T-helper 9 cell (primary cell): ENCODE results near the gene APOB.

Experiments
- DNase-seq: peaks from one replicate; pipeline ENCODE4 v3.0.0-alpha.2; 2020

Gene APOB

DNA sequence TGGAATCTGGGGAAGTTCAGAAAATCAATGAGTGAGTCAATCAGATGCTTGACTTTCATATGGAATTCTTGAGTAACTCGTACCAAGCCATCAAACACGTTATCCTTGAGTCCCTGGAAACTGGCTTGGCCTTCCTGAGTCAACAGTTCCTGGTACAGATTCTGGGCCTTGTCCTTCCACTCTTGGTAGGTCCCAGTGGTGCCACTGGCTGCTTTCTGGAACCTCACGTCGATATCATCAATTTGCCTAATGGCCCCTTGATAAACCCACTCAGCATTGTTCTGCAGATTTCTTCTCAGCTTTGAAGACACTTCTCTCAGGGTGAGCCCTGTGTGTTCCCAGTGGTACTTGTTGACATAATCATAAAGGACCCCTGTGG, 41.1 kb downstream of the APOB start:
- no peak for DNase-seq

DNA sequence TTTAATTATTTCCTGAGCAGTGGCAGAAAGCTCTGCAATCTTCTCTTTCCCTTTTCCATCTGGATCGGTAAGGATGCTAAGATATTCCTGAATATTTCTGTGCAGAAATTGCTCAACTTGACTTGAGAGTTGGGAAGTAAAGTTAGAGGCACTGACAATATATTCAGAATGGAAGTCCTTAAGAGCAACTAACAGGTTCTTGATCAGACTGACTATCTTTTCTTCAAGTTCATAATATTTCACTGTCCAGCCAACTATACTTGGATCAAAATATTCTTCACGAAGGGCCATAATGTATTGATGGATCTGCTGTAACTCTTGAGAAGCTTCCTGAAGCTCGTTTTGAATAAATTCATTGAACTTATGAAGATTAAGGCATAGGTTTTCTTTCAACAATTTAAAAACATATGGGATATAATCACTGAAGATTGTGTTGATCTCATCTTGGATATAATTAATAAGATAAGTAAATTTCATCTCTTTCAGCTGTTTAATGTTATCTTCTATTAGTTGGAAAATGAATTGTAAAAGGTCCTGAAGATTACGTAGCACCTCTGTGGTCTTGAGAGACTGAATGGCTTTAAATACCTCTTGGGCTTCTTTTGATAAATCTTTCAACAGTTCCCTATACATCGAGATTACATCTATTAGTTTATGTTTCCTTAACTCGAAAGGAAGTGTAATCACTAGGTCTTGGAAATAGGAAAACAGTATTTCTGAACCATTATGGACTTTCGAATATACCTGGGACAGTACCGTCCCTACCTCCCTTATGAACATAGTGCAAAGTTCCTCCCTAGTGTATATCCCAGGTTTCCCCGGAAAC, 41.7 kb downstream of the APOB start:
- no peak for DNase-seq

DNA sequence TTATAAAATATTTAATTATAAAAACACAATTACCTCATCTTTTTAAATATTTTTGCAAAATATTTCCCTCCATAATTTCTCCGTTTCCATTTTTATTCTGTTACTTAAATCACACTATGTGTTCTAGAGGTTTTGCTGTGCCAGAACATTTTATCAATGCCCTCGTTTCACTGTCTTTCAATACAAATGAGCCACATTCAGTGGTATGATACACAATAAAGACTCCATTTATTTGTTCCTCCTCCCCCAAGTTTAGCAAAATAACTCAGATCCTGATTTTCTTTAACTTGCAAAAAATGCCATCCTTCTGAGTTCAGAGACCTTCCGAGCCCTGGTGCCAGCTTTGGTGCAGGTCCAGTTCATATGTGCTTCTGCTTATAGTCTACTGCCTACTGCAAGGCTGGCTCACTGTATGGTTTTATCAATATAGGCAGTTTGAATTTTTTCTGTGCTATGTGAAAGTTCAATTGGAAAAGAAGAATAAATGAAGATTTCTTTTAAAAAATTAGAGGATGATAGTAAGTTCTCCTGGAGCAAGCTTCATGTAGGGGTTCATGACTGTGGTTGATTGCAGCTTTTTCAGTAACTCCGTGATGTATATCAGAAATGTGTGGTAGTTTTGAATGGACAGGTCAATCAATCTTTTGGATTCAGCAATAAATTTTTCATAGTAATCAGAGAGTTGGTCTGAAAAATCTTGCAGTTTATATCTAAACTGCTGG, 42.5 kb downstream of the APOB start:
- DNase-seq: no peak

DNA sequence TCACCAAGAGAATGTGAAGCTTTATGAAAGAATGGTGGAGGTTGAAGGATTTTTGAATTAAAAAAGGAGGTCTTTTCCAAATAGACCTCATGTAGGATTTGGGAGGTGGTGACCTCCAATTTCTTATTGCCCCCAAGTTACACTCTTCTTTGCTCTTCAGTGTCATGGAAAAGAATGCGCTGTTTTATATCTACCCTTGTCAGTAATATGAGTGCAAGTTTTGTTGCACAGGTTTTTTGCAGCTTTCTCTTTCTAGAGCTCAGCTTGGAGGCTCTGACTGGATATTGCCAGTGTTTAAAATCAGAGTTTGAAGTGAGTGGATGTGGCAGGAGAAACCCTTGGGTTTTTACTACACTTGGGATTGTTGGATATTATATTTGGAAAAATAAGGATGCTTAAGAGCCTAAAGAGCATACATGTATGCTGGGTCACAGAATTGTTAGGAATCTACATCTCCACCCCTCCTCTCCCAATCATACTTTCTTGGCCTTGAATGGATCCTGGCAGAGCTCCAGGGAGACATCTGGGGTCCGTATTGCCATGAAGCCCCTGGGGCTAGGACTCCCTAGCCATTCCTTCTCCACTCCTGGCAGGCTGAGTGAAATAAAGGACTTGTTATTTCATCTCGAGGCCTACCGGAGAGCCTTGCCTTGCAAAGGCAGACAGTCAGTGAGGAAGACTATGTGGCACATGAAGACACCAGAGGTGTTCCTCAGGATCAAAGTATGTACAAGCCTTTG, 43.8 kb downstream of the APOB start:
- DNase-seq: no peak

DNA sequence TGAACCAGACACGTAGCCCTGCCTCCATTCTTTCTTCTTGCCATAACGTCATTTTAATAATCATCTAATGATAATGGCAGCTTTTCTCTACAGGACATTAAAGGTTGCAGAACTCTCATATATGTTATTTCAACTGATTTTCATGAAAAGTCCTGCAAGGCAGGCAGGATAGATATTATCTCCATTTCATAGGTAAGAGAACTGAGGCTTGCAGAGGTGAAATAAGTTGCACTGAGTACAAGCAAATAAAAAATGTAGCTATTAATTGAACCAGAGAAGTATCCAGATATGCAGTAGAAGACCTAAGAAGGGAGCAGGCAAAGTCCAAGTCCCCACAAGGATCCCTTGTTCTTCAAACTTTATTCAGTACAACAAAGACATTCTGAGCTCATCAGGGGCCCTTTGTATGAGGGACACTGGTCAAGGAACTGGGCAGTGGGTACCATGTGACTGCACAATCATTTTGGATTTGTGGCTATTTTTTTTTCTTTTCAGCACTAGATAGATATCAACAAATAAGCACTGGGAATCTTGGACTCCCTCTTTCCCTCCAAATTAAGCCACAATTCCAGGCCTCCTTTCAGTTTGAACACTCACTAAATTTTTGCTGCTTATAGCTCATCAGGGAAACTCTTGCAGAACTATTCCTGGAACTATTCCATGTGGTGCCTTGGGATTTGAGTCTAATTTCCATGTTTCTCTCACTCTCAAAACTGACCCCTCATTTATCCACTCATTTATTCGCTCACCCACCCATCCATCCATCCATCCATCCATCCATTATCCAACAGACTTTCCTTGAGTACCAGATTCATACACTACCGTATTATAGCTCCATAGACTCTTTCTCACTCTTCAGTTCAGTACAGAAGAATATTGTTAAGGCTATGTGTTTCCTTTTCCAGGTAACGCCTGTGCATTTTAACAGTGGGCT, 44.6 kb downstream of the APOB start:
- DNase-seq: no peak

DNA sequence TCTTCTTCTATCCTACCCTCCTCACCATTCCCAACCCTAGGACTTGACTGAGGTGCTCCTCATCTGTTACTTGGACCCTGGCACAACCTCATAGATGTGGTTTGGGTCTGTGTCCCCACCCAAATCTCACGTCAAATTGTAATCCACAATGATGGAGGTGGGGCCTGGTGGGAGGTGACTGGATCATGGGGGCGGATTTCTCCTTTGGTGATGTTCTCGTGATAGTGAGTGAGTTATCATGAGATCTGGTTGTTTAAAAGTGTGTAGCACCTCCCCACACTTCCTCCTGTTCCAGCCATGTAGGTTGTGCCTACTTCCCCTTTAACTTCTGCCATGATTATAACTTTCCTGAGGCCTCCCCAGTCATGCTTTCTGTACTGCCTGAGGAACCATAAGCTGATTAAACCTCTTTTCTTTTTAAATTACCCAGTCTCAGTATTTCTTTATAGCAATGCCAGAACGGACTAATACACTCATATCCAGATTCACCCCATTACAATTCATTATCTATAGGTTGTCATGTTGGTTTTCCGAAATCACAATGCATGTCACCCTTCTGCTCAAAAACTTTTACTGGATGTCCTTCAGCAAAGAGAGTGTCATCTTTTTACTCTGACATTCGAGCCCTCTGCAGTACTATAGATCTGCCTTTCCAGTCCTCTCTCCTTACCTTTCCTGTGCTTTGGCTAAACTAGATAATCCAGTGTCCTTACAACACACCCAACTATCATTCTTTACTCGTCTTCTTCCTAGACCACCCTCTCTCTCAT, 45.7 kb downstream of the APOB start:
- DNase-seq: no peak

DNA sequence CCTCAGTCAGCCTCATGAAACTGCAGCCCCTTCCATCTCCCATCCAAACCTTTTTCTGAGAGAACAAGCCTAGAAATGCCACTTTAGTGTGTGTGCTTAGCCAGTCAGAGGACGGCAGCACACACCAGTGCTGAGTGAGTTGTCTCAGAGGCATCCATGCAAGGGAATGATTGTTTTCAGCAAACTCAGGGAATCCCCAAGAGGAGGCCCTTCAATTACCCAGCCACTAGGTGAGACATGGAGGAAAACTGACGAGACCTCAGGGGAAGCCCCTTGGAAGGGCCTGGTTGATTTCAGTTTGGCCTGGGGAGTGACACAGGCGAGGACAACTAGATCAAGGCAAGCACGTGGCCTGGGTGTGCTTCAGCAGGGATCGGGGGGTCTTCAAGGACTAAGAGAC, 49.7 kb downstream of the APOB start:
- no peak for DNase-seq

DNA sequence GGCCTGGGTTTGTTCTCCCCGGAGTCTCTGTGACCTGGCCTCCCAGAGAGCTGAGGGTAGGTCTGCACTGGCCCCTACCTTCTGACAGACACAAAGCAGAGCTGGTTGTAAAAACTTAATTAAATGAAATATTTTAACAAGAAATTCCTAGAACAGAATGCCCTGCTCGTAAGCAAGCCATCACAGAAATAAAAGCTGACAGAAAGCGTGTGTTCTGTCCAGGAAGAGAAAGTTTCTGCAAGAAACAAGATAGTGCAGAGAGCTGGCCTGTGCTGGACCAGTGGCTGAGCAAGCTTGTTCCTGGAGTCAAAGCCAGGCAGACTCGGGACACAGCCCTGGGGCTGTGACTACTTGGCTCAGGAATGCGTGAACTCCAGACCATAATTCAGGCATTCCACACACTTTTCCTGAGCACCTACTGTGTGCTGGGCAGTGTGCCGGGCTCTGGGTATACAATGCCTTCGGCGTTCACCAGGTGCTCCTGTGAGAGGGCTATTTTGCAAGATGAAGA, 51.6 kb downstream of the APOB start:
- no peak for DNase-seq

DNA sequence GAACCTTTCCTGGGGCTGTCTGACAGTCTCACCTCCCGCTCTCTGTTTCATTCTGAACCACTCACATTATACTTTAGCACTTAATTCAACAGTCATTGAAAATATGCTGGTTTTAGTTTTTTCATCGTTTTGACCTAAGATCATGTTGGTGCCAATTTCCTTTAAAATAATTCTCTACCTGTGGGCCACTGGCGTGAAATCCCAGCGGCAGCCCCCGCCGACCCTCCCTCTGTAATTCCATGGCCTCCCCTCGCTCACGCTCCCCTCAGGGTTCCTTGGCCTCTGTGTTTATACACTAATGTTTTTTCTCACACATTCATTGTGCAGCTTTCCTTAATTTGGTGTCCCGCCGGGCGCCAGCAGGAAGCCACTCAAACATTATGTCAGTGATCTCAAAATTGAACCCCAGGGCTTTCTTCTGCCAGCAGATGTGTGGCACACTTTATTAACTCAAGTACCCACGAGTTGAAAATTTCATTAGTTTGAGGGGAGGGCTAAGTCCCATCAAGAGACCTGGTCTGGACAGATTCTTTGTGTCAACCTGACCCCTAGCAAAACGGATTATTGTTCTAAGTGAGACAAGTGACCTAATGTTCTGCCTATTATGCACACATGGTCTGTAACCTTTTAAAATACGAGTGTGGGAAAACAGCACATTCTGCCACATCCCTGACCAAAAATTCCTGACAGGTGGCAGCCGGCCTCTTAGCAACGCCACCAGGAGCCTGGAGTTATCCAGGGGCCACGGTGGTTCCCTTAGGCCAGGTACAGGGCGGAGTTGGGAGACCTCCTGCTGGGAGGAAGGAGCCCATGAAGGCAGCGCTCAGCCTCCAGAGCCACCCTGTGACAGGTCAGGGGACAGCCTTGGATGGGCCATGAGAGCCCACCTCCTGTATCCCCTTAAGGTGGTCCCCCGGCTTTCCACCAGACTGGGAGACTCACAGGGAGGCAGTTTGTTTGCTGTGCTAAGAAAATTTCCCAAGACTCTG, 53.1 kb downstream of the APOB start:
- no peak for DNase-seq

DNA sequence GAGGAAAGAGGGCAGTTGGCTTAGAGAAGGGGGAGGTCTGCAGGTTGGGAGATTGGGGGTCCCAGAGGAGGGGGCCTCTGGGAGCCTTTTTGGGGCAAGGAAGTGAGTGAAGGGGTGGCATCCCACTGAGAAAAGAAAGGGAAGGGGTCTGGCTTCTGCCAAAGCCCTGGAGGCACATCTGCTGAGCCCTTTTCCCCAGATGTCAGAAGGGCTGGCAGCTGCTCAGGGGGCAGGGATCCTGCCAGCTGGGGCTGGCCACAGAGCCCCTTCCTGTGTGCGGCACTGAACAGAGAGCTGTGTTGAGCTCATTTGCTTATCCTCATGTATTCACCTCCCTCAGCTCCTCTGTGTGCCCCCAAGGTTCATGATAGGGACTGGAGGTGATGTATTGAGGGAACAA, 54.5 kb downstream of the APOB start:
- no peak for DNase-seq

DNA sequence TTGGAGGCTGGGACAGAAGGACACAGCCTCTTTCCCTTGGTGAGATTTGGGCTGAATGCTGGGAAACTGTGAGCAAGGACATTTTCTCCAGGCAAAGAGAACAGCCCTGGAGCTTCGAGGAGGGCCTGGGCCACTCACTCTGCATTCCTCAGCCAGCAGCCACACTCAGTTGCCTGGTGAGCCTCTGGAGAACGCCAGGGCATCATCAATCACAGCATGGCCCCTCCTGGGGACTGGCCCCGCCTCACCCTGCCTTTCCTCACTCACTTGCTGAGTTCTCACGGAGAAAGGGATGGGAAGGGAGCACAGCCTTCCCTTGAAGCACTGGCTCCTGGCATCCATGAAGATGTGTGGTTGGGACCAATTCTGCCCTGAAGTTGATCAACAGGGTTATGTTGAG, 55.0 kb downstream of the APOB start:
- DNase-seq: no peak

DNA sequence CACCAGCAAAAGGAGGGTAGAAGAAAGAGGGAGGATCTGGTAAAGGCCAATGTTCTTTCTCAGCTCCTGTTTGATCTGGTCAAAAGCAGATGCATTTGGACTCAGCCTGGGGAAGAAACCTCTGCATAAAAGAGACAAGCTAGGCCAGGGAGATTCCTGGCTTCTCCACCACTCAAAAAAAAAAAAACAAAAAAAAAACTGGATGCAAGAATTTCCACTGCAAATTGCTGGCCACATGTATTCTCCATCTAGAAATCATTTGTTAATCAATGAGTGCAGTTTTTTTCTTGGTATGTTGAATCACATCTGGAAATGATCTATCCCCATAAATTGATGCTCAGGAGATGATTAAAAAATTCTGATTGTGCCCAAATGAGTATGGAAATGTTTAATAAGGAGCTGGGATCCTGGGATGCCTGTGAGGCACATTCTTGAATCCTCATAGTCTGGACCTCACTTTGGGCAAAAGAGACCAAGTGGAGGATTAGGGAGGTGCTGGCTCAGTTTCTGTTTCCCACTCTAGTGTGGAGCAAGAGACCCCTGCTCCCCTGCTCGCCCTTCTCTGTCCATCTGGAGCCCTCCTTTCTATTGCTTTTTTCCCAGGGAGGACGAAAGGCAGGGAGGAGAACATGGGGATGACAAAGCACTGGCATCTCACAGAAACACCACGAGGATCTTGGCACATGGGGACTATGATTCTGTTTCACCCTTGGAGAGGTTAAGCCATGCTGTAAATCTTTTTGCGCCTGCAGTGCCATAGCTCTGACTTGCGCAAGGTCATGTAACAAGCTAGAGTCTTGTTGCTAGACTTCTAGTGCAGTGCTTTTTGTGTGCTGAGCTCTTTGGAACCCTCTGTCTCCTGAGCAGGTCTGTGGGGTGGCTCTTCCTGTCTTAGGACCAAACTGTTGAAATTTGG, 57.6 kb downstream of the APOB start:
- no peak for DNase-seq

DNA sequence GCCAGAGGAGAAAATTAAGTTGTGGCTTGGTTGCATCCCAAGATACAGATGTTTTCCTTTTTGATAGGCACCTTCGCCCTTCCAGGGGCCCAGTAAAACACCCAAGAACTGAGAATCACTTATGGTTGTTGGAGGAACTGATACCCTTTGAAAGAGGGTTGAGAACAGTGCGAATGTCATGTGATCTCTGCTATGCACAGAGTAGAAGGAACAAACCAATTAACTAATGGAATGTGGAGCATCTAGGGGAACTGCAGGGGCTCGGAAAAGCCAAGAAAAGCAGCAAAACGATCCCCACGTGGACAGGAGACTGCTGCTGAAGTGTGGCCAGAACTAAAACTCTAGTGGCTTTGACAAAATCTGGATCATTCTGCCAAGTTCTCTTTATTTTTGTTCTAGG, 58.8 kb downstream of the APOB start:
- no peak for DNase-seq

DNA sequence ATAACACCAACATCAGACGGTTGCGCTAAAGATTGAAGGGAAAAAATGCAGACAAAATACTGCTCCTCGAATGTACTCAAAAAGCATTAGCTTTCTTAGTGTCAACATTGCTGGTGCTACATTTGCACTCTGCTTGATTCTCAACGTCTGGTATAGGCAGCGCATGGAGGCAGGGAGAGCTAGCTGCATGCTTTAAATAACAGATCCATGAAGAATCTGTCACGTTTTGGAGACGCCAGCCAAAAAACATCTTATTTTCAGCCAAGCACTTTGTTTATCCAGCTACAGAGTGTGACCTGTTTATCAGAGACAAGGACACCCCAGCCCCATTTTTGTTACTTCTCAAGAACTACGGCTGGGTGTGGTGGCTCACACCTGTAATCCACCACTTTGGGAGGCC, 59.5 kb downstream of the APOB start:
- no peak for DNase-seq

DNA sequence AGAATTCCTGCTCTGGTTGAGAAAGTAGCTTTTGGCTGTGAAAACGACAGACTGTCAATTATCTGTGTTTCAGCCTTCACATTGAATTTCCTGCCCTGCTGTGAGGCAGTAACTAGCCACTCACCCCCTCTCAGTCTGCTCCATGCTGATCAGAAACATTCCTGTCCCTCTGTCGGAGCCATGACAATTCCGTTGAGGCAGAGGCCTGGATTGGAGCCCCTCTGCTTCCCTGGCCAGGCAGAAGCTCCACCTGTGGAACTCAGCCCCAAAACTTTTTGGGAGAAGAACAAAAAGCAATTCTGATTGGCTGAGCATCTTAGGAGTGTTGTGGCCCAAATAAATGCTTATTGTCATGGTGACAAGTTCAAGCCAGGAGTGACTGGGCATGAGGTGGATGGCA, 60.0 kb downstream of the APOB start:
- DNase-seq: no peak

DNA sequence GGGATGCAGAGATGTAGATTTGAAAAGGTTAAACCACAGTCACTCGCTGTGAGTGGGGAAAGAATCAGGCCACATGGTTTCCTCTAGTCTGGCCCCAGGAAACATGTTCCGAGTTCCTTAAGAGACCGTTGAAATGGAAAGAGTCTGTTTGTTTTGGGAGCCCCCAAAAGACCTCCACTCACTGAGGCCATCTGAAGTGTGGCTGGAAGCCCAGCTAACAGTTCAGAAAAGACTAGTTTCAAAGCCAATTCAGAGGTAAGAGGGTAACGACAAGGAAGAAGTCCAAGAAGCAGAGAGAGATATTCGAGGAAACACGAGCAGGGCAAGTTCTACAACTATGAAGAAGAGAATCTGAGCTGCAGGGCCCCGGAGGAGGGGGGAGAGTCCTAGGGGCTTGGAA, 61.0 kb downstream of the APOB start:
- no peak for DNase-seq

DNA sequence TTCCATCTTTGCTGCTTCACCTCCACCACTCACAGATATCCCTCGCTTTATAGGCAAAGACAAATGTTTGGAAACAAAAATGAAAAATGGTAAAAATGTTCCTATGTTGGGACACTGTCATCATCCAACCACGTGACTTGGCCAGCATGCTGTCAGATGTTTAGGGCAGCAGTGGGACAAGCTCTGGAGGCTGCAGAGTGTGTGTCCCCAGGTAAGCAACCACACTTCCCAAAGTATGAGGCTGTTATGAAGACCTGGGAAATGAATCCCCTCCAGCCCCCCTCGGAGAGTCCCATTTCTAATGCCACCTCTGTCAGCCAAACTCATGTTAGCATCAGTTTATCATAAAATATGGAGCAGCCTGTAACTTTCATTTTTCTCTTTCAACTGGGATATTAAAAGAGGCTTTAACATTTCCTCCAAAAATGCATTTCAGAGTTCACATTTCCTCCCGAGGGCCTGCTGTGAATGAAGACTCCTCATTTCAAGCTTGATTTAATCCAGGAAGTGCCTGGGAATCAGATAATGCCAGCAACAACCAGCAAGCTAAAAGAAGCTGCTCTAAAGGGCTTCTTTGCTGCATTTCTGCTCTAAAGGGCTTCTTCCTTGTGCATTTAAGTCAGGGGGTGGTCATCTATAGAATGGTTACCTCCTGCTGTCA, 66.2 kb downstream of the APOB start:
- no peak for DNase-seq

DNA sequence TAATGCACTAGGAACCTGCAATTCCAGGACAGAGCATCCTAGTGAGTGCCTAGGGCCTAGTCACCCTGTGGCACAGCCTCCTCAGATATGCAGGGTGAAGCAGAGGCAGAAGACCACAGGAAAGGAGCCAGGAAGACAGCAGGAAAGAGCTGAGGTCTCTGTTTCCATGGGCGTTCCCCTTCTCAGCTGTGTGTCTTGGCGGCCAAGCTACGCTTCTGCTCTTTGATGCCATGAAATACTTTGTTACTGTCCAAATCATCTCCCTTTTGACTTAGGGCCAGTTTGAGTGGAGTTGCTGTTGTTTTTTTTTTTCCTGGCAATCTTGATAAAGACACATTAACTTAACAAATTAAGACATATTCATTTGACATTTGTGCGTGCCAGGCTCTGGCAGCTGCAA, 67.3 kb downstream of the APOB start:
- DNase-seq: no peak
